Esophagus mucosa (tissue), 1 donor: Measurements from ENCODE around the gene RBM45. TPM values are rescaled to one million over a fixed set of nuclear protein-coding genes. Genes with fewer than 3 reads are reported as not detected.
"Not testable (repeated sequence)": the region's sequence is repeated elsewhere in the genome, so short reads cannot be mapped to it uniquely, and the experiment has no call there.

Experiments
- ATAC-seq: fragments of 200-7000 bp; cut with Tn5 transposase; one replicate; pipeline ENCODE4 v1.9.1; 2020
- total RNA-seq: library from RNA; stranded (reverse); gene quantifications from one replicate; pipeline ENCODE4 v1.2.4, GENCODE V29; 2023
- donor health status: DM: yes; HTN: yes; CAD: no.

The RBM45 gene
- total RNA-seq, 1 donor from 2014 or later: 7.4 TPM

DNA sequence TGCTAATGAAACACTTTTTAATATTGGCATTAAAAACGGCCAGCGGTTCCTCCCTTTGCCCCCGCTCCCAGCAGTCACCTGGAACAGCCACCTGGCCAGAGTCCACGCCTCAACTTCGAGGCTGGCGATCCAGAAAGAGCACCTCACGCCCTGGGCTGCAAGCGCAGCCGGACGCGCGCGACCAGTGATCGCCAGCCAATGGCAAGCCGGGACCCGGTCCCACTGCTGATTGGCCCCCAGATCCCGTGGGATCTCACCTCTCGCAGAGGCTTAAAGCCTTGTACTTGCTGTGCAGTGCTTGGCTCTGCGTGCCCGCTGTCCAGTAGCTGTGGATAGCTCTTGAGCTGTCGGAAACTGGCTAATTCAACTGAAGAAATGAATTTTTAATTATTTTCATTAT is 4.1 kb upstream of the RBM45 start:
- no peak for ATAC-seq

DNA sequence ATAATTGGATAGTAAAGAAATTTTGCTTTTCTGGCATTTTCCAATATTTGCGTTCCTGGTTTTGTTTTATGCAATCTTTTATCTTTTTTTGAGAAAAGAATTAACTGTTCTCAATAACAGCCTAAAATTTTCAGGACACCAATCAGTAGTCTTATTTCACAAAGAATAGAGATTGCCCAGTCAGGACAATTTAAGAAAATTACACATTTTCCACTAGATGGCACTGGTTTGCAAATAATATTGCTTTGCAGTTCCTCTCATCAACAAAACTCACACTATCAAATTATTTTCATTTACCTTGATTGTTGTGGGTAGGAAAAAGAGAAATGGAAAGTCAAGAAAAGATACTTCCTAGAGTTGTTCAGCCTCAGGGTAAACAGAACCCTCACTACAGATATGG is 2.4 kb upstream of the RBM45 start:
- no peak for ATAC-seq

- ATAC-seq: no peak
These were observed 1.6 kb upstream of the RBM45 start for GRCh38 chr2:178110681-178111080.

- ATAC-seq: no peak
These were observed 494 bp upstream of the RBM45 start for GRCh38 chr2:178111743-178112142.

DNA sequence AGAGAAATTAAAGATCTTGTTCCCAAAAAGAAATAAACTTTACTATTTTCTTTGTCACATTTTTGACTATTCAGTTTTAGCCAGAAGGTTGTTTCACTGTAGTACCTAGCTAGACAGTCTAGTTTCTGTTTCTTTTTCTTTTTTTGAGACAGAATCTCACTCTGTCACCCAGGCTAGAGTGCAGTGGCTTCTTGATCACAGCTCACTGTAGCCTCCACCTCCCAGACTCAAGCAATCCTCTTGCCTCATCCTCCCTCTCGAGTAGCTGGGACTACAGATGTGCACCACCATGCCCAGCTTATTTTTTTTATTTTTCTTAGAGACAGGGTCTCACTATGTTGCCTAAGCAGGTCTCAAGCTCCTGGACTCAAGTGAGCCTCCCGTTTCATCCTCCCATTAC is 2.2 kb downstream of the RBM45 start:
- no peak for ATAC-seq

GRCh38 chr2:178115271-178115670 is 3.0 kb downstream of the RBM45 start:
- no peak for ATAC-seq

- no peak for ATAC-seq
These were observed 5.5 kb downstream of the RBM45 start for GRCh38 chr2:178117725-178118124.

DNA sequence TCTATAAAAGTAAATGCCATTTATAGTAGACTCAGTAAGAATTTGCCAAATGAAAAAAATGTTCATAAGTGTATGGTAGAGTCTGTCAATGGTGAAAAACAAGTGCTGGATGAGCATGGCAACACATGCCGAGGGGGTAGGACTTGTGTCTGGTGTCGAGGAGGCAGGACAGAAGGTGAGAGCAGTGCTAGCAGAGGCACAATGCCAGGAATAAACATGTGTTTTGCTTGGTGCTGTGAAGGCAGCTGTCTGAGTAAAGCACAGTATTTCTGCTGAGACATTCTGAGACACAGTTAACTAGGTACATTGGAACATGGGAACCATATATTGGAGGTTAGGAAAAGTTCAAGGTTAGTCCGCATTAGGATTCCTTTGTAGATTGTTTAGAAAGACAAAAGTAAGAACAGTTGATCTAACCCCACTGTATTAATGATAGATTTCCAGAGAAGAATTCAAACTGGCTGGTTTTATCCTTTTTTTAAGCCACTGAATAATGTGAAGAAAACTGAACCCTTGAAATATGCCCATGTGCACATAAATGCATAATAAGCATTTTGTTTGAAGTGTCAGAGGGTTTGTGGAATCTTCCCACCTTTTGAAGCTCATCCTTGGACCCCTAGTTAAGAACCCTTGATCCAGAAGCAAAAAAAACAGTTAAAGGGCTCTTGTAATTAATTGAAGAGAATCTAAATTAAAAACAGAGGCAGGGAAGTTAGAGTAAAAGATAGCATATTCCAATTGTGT is 7.1 kb downstream of the RBM45 start:
- no peak for ATAC-seq

- ATAC-seq: no peak
These were observed 10.9 kb downstream of the RBM45 start for GRCh38 chr2:178123163-178123562.

DNA sequence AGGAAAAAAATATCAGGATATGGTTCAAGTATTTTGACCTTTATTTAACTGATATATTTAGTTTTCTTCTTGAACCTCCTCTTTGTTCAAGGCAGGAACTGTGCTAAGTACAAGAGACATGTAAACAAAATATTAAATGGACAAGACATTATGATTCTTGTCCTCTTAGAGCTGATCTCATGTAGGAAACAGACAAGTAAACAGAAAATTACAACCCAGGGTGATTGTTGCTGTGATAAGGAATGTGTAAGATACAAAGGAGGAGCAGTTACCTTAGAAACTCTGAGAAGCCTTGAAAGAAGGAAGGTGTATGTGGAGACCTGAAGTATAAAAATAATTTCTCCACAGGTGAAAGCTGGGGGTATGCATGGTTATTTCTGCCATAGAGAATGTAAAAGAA is 12.9 kb downstream of the RBM45 start:
- ATAC-seq: no peak

DNA sequence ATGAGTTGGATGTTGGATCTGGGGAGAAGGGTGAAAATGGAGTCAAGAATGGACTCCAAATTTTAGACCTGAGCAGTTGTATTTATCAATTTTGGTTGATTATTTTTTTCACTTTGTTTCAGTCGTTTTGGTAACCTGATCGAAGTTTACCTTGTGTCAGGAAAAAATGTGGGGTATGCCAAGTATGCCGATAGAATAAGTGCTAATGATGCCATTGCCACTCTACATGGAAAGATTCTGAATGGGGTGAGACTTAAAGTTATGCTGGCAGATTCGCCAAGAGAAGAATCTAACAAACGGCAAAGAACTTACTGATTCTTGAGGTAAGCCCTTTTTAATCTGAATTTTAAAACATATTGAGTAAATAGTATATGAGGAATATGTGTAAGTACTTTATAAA is 13.6 kb downstream of the RBM45 start:
- ATAC-seq: no peak

GRCh38 chr2:178128836-178129630 is 16.8 kb downstream of the RBM45 start:
- ATAC-seq: no peak

DNA sequence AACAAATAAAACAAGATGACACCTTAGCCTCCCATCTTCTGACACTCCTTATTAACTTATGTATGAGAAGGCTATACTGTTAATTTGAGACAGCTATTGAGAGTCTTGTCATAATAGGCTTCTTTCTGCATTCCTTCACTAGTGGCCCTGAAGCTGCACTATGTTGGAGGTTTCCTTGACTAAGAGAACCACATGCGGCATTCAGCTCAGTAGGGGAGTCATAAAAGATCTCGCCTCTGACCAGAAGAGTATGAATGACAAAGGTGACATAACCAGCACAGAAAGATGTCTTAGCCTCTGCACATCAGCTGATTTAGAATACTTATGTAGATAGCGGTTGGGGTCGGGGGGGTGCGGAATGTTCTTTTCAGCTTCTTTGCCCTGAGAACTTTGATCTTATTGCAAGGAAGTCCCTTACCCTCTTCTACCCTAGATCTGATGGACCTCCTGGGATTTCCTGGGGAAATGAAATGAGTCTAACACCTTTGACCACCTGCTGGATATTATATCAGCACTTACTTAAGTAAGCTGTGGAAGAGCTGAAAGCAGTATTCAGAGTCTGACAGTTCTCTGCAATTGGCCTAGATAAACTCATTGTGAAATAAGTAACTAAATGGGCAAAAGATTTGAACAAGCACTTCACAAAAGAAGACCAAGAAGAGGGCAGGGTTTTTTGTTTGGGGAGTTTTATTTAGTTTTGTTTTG is 24.2 kb downstream of the RBM45 start:
- no peak for ATAC-seq

DNA sequence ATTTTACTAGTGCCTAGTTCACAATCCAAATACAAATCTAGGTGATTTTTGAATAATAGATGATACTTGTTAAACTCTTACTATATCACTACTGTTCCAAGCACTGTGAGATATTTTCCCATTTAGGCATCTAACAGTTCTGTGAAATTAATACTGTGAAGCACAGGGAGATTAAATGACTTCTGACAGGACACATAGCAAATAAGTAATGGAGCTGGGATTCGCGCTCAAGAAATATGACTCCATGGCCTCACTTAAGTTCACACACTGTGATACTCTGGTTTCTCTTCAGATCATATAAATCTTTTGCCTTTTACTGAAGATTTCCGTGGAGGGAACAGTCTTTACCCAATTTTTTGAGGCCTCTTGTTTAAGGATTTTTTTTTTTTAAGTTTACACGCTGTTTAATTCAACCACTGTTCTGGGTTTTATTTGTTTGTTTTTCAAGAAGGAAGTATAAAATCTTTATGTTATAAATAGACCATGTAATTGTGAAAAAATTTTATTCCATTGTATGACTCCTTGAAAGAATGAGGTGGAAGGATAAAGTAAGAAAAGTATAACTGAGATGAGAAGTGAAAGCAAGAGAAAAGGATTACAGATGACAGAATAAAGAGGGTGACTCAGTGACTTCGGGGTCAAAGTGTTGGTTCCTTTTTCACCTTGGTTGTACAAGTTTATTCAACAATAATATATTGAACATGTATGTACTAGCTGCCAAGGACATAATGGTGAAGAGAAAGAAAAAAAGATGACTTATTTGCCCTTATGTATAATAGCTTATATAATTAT is 30.2 kb downstream of the RBM45 start:
- ATAC-seq: no peak

- ATAC-seq: no peak
These were observed 31.2 kb downstream of the RBM45 start for GRCh38 chr2:178143481-178143880.

DNA sequence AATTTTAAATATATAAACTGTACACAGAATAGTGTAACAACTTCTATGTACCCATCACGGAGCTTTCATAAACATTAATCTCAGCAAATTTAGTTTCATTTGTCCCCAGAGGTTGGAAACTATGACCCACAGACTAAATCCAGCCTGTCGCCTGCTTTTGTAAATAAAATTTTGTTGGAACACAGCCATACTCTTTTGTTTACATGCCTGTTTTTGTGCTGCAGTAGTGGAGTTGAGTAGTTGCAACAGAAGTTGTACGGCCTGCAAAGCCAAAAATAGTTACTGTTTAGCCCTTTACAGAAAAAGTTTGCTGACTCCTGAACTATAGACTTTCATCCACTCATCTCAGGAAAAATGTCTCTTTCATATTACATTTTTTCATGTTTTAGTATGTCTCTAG is 39.8 kb downstream of the RBM45 start:
- ATAC-seq: no peak

- no peak for ATAC-seq
These were observed 40.3 kb downstream of the RBM45 start for GRCh38 chr2:178152542-178152941.

- no peak for ATAC-seq
These were observed 40.7 kb downstream of the RBM45 start for GRCh38 chr2:178152977-178153376.

DNA sequence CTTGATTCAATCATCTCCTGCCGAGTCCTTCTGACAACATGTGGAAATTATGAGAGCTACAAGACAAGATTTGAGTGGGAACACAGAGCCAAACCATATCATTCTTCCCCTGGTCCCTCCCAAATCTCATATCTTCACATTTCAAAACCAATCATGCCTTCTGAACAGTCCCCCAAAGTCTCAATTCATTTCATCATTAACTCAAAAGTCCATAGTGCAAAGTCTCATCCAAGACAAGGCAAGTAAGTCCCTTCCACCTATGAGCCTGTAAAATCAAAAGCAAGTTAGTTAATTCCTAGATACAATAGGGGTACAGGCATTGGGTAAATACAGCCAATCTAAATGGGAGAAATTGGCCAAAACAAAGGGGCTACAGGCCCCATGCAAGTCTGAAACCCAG is 41.6 kb downstream of the RBM45 start:
- ATAC-seq: not testable (repeated sequence)

DNA sequence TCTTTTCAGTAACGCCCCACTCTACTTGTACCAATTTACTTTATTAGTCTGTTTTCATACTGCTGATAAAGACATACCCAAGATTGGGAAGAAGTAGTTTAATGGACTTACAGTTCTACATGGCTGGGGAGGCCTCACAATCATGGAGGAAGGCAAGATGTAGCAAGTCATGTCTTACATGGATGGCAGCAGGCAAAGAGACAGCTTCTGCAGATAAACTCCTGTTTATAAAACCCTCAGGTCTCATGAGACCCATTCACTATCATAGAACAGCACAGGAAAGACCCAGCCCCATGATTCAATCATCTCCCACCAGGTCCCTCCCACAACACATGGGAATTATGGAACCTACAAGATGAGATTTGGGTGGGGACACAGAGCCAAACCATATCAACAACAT is 43.3 kb downstream of the RBM45 start:
- ATAC-seq: no peak

GRCh38 chr2:178157574-178157973 is 45.3 kb downstream of the RBM45 start:
- ATAC-seq: no peak

DNA sequence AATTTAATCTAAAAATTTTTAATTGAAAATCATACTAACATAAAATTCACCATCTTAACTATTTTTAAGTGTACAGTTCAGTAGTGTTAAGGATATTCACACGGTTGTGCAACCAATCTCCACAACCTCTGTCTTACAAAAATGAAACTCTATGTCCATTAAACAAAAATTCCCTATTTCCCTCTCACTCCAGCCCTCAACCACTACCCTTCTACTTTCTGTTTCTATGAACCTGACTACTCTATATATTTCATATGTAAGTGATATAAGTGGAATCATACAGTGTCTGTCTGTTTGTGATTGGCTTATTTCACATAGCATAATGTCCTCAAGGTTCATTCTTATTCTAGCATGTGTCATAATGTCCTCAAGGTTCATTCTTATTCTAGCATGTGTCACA is 47.7 kb downstream of the RBM45 start:
- no peak for ATAC-seq

- no peak for ATAC-seq
These were observed 48.4 kb downstream of the RBM45 start for GRCh38 chr2:178160601-178161000.
